Right renal cortex interstitium (tissue), 3 donors: ENCODE results near the gene B4GALT6. TPM values are rescaled to one million over a fixed set of nuclear protein-coding genes. Genes with fewer than 3 reads are reported as not detected.
A peak's percentile ranks its signal among the peaks of the same experiment; 100 is the strongest.

Source experiments
- DNase-seq, 3 donors: peaks; one replicate each; pipeline ENCODE4 v3.0.0-alpha.2; 2013; ENCODE audit warnings: low read depth in 3 of 3, low spot score in 2 of 3
- polyA plus RNA-seq, 3 donors: library from polyadenylated mRNA; unstranded; fragments of 120-200 nt; gene quantifications; one replicate each; pipeline ENCODE4 v1.2.1, GENCODE V29; 2013; ENCODE audit not compliant: insufficient read length in 3 of 3

B4GALT6 gene
- polyA plus RNA-seq, 3 donors, result 16.7 to 18.5 (median 17.1) TPM

DNA sequence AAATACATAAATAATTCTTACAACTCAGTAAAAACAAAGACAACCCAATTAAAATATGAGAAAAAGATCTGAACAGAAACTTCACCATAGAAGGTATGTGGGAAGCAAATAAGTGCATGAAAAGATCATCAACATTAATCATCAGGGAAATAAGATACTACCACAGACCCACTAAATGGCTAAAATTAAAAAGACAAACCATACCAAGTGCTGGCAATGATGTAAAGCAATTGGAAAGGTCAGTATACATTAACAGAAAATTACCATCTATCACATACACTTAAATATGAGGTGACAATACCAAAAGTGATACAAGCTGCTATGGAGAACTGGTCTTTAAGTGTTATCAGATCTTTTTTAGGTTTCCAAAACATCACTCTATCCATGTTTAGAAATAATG is 48.0 kb downstream of the B4GALT6 start:
- DNase-seq, result no peak

DNA sequence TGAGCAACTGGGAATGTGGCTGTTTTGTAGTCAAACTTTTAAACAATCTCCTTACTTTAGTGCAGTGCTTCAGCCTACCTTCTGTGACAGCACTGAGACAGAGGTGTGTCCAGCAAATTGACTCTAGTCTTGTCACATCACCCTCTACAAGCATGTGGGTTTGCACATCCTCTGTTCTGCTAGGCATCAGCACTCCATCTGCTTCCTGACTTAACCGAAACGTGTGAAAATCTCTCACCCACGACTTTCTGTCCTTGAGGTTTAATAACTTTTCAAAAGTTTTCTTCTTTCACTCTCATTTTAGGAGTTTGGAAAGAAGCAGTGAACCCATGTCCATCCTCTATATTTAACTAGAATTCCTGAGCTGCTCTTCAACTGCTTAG is 50.1 kb downstream of the B4GALT6 start:
- no peak for DNase-seq

DNA sequence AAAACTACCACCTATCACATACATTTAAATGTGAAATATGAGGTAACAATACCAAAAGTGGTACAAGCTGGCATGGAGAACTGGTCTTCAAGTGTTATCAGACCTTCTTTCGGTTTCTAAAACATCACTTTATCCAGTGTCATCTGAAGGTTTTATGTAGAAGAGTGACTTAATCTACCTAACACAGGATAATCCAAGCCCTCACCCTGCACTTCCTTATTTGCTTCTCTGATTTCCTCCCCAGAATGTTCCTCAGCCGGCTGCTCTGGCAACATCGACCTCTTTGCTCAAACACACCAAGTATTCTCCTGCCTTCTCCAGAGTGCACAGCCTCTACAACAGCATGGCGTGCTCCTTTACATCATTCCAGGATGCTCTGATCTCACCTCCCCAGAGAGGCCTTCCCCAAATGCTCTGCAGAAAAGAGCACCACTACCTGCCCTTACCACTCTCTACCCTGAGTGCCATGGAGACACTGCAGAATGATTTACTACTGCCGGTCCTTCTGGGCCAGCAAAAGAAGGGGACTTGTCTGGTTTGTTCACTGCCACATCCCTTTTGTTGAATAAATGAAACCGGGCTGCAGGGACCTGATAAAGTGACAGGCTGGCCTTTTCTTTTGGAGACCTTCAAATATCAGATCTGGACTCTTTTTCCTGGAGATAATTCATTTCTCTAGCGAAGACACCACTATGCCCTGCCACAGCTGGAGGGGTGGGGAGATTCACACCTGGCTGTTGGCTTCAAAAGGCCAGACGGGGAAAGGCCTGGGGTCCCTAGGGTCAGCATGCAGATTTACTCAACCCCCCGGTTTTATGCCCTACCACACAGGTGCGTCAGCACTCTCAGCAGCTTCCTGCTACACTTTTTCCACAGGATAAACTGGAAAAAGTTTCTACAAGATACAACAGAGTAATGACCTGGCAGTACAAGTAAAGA is 50.7 kb downstream of the B4GALT6 start:
- DNase-seq, result no peak

DNA sequence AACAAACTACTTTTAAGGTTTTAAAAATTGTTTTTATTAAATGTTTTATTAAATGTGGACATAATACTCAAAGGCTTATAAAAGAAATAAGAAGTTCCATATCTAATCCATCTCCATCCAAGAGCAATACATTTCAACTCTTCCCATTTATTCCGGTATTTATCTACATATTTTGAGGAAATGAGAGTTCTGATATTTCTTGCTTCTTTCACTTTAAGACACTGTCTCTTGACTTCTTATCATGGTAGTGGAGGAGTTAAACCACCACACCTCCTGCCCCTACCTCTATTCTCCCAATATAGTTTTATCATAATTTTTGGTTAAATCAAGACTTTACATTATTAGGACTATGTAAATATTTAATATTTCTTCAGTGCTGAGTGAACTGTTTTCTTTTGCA is 52.0 kb downstream of the B4GALT6 start:
- DNase-seq, result no peak

DNA sequence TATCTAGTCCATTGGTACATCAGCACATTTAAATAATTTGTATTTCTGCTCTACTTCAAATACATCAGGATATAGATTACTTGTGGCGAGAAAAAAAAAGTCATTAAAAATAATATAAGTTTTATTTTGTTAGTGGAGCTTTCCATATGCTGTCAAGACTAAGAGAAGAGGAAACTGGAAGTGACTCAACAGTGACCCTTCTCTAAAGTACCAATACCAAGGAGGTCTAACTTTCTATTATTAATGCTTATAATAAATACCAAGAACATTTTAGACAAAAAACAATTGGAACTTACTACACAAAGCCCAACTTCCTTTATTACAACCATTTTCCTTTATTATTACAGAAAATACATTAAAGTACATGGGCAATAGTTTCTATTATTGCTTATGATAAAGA is 52.9 kb downstream of the B4GALT6 start:
- DNase-seq, result no peak

DNA sequence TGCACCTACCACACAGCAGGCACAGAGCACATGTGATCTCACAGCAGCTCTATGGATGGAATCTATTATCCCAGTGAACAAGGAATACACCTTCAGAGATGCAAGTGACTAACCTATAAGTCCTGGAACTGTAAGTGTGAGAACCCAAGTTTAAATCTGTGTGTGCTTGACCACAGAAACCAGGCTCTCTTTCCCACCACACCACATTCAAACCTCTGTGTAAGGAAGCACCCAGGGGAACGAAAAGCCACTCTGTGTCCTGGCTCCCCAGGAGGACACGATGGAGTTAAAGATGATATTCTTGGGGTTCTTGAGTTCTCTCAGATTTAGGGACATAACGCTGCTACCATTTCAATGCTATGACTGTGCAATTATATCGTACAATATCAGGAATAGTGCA is 53.8 kb downstream of the B4GALT6 start:
- DNase-seq, result no peak

DNA sequence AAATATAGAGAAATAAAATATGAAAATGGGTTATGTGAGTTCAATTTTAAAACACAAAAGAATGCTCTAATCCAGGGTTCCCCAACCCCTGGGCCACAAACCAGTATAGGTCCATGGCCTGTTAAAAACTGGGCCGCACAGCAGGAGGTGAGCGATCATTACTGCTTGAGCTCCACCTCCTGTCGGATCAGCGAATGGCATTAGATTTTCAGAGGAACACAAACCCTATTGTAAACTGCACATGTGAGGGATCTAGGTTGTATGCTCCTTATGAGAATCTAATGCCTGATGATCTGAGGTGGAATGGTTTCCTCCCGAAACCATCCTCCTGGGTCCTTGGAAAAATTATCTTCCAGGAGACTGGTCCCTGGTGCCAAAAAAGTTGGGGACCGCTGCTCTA is 58.0 kb downstream of the B4GALT6 start:
- no peak for DNase-seq

DNA sequence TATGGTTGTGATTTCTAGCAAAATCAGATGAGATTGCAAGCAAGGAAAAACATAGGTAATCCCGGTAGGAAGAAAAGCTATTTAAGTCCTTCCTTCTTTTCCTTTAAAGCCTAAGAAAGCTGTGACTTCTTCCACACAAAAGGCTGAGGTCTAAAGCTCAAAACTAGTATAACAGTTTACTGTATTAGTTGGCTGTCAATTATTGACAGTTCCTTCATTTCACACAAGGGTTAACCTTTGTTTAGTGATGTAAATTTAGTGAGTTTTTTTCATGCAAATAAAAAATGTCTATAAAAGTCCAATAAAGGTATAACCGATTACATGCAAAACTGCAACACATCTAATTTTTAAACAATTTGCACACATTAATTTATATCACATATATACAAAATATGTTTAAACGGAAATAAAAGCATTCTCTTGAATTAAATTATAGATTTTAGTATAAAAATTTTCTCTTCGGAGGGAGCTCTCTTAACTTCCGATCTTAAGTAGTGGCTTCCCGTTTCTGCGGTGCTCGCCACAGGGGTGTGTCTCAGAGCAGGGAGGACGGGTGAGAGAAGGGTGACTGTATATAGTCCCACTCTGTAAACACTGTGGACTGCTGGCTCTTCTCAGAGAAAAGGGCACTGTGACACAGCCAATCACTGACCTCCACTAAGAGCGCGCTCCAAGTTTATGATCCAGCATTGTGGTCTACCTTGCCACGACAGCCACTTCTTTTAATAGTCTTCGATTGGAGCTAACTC is 59.3 kb downstream of the B4GALT6 start:
- no peak for DNase-seq

DNA sequence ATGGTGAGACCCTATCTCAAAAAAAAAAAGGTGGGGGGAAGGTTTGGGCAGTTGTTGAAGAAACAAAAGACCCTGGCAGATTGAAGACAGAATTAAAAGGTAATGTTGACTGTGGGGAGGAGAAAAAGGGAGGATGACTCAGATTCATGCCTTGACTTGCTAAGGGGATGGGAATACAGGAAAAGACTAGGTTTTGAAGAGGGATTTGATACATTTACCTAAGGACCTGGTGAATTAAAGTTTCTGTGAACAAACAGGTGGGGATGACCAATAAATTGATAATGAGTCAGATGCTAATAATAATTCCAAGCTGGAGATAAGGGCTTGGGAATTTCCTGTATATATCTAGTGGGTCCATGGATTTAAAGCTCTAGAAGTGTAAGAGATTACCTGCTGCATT is 65.1 kb downstream of the B4GALT6 start:
- DNase-seq, result no peak

DNA sequence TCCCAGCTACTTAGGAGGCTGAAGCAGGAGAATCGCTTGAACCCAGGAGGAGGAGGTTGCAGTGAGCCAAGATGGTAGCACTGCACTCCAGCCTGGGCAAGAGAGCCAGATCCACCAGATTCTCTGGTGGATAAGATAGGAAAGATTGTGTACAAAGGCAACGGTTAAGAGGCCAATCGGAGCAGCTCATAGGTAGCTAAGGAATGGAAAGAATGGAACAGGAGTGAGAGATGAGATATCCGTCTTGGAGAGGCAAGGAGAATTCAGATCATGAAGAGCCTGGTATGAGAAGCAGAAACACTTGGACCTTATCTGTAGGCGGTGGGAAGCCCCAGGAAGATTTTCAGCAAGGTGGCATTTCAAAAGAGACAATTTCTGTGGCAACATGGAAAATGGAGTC is 65.6 kb downstream of the B4GALT6 start:
- DNase-seq, result no peak

DNA sequence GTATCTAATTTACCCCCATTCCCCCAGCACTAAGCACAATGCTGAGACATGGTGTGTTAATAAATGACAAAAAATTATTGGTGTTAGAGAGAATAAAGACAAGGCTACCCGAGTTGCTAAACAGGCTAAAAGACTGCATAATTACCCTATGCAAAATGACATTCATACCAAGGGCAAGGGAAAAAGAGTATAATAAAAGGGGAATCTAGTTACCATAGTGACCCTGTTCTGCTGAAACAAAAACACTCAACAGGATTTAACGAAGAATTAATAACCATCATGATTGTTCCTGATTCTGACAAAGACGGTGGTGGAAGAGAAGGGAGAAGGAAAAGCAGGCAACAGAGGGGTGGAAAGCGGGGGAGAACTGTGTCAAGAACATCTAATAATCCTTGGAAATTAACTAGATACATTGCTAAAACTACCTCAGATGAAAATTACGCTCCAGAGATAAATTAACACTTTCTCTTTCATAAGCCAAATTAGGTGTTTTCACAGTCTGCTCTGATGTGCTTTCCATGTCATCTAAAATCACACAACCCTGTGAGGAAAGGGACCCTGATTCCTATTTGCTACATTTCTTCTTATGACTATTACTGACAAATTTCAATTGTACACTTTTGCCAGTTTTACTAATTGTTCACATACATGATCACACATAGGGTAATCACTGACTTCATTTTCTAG is 67.2 kb downstream of the B4GALT6 start:
- no peak for DNase-seq

DNA sequence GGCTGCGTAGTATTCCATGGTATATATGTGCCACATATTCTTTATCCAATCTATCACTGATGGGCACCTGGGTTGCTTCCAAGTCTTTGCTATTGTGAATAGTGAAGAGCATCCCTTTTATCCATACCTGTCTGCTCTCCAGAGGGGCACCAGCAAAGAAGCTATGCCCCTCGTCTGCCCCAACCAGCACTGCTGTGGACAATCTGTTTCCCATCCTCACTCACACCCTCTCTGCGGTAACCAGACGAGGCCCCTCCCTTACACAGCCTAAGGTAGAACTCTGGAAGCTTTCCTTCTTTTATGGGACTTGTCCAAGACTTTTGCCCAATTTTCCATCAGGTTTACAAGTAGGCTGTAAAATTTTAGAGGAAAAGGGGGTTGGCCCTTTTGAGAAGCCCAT is 67.8 kb downstream of the B4GALT6 start:
- DNase-seq, result no peak

DNA sequence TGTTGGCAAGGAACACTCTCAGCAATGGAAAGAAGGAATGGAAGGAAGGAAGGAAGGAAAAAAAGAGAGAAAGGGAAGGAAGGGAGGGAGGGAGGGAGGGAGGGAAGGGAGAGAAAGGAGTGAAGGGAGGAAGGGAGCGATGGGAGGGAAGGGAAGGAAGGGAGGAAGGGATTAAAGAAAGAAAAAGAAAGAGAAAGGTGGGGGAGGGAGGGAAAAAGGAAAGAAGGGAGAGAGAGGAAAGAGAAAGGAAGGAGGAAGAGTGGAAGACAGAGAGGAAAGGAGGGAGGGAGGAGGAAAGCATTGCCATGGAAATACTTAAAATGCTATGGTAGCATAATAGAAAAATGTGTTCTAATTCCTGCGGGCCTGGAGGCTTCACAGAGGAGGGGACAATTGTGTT is 70.3 kb downstream of the B4GALT6 start:
- DNase-seq, result no peak

DNA sequence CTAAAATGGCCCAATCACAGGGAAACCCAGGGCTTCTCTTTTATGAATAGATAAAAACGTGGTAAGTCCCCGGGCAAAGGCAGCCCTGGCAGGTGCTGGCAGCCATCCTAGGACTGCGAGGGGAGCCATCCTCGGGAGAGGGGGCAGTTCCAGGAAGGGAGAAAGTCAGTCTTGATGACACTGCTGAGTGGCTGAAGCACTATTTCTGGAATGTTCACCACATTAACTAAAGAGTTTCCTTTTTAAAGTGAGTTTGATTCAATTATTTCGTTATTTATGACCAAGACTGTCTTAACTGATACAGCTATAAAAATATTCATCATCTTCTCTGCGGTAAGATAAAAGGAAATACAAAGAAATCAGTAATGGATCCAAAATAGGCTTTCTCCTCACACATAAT is 72.3 kb downstream of the B4GALT6 start:
- no peak for DNase-seq

DNA sequence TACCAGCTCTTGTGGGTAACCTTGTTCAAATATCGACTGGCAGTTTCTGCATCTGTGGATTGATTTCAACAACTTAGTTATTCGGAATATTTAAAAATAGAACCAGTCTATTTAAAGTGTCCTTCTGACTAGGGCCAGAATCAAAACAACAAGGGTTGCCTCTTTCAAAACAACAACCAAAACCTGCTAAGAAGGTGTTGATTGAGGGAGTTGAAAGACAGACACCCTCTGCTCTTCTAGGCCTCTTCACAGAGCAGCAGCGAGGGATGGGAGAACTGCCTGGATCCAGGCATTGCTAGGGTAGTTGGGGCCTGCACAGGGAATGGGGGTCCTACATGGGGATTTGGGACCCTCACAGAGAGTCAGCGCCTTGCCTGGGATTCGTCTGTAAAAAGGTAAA is 72.9 kb downstream of the B4GALT6 start:
- no peak for DNase-seq

DNA sequence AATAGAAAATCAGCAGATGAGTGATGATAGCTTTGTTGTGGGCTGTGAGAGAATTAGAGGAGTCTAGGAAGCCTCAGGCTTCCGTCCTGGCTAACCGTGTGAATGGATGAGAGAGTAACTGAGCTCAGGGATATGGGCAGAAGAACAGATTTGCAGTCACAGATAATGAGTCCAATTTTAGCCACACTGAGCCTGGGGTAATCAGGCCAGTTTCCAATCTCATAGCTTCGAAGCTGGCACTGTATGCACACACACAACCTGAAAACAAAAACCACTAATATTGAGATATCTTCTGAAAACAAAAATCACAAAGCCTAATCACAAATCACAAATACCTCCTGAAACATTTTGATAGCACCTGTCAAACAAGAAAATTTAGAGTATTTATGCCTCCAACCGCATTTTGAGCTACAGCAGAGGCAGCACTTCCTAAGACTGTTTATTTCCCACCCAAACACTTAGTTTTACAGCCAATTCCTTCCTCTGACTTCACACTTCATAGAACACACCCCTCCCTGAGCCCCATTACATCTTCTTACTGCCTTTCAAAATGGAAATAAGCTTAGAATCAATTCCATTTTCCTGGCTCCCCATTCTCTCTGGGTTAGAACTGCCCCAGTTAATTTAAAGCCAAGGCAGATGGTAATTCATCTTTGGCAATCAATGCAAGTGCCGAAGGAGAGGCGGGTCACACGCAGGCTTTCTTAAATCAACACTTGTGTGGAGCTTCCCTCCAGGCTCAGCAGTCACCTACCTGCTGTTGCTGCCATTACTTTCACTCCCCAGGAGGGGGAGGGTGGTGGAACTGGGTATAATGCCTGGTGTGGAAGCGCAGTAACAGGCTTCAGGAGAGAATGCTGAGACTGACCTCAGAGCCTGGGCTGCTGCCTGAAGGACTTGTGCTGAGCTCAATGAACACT is 73.8 kb downstream of the B4GALT6 start:
- peak in 1 of 3 donors; percentile 13 for DNase-seq

DNA sequence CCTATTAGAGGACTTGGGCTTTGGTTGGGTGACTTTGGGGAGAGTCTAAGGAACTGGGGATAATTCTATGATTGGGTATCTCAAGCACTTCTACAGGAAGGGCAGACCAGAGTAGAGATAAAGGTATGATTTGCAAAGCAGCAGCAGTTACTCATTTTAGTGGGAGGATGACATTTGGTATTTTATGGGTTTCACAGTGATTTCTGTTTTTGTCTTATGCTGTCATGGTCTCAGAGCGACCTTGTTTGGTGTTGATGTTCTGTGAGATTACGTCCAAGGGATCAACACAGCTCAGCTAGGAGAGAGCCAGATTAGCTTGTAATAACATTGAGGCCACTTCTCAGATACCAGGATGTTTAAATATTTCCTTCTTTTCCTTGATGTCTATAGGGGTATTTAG is 74.5 kb downstream of the B4GALT6 start:
- DNase-seq, result no peak

DNA sequence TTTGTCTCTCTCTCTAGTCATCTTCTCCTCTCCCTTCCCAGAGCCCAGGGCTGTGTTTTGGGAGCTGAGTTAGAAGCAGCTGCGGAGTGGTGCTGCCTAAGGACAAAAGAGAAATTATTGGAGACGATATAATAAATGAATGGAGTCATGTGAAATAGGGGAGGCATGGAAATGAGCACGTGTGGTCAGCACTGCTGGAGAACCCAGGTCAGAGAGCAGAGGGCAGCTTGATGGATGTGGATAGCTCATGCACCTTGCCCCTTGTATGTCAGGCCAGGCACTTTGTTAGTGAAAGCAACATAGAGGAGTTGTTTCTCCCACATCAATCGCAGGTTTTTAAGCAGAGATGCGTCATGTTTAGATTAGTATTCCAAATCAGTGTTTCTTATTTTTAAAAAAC is 77.0 kb downstream of the B4GALT6 start:
- no peak for DNase-seq

DNA sequence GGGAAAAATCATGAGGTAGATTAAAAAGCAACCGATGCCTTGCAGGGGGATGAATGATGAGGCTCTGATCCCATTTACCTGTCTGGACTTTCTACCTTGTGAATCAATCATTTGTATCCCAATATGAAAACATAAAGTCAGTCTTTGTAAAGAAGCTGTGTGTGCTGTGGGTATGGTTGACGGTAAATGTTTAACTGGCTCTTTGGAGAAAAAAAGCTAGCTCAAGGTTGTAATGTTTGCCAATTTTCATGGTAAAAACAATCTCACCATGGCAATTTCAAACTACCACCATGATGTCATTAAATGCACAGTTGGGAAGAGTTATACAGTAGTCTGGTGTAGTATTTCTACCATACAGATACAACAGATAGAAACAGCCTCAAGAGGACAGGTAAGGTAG is 78.1 kb downstream of the B4GALT6 start:
- DNase-seq, result no peak

DNA sequence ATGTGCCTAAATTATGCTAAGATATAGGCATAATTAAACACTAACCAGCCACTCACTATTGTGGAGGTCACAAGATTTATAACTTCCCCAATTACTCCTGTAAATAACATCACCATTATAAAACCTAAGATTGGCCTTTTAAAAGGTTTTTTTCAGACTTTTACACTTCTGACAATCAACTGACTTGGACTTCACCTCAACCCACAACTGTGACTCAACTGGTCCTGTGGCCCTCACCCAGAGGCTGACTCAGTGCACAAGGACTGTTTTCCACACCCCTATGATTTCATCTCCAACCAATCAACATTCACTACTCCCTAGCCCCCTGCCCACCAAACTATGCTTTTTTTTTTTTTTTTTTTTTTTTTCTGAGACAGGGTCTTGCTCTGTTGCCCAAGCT is 81.1 kb downstream of the B4GALT6 start:
- no peak for DNase-seq
